Mesodermal cell (in vitro differentiated cells): Measurements from ENCODE around the gene PFDN2. TPM values are rescaled to one million over a fixed set of nuclear protein-coding genes. Genes with fewer than 3 reads are reported as not detected.

ENCODE experiments used
- H3K27ac ChIP-seq: 2 replicates; pipeline ENCODE4 v1.7.0; 2013; ENCODE audit warnings: mild to moderate bottlenecking, low read depth, low read length, moderate library complexity; ENCODE audit not compliant: severe bottlenecking
- H3K36me3 ChIP-seq: 2 replicates; pipeline ENCODE4 v1.7.1; 2013; ENCODE audit warnings: mild to moderate bottlenecking, low read length, moderate library complexity; ENCODE audit not compliant: control insufficient read depth, insufficient read depth
- H3K4me1 ChIP-seq: one replicate; pipeline ENCODE4 v1.7.1; 2013; ENCODE audit warnings: mild to moderate bottlenecking, low read length; ENCODE audit not compliant: insufficient read depth, control insufficient read depth, poor library complexity, severe bottlenecking
- H3K4me3 ChIP-seq: 2 replicates; pipeline ENCODE4 v1.7.0; 2013; ENCODE audit warnings: low read length, control low read depth, mild to moderate bottlenecking; ENCODE audit not compliant: insufficient read depth, poor library complexity, severe bottlenecking; ENCODE audit errors: extremely low read depth
- H3K9me3 ChIP-seq: 2 replicates; pipeline ENCODE4 v1.7.1; 2013; ENCODE audit warnings: mild to moderate bottlenecking, low read length, moderate library complexity; ENCODE audit not compliant: control insufficient read depth
- WGBS, 2 experiments: methylation state at CpG; one replicate each; pipeline ENCODE4 v1.1.5; 2013; ENCODE audit warnings: missing lambda C conversion rate in 2 of 2; ENCODE audit not compliant: insufficient coverage in 2 of 2; 5-methylcytosine and 5-hydroxymethylcytosine counted together
- polyA plus RNA-seq, 2 experiments: library from polyadenylated mRNA; stranded (reverse); fragments of 50-300 nt; gene quantifications; one replicate each; pipeline ENCODE4 v1.2.3, GENCODE V29; 2013

Gene PFDN2, protein sequence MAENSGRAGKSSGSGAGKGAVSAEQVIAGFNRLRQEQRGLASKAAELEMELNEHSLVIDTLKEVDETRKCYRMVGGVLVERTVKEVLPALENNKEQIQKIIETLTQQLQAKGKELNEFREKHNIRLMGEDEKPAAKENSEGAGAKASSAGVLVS
- 133 TPM for polyA plus RNA-seq (2013, experiment 1 of 2)
- 117 TPM for polyA plus RNA-seq (2013, experiment 2 of 2)

DNA sequence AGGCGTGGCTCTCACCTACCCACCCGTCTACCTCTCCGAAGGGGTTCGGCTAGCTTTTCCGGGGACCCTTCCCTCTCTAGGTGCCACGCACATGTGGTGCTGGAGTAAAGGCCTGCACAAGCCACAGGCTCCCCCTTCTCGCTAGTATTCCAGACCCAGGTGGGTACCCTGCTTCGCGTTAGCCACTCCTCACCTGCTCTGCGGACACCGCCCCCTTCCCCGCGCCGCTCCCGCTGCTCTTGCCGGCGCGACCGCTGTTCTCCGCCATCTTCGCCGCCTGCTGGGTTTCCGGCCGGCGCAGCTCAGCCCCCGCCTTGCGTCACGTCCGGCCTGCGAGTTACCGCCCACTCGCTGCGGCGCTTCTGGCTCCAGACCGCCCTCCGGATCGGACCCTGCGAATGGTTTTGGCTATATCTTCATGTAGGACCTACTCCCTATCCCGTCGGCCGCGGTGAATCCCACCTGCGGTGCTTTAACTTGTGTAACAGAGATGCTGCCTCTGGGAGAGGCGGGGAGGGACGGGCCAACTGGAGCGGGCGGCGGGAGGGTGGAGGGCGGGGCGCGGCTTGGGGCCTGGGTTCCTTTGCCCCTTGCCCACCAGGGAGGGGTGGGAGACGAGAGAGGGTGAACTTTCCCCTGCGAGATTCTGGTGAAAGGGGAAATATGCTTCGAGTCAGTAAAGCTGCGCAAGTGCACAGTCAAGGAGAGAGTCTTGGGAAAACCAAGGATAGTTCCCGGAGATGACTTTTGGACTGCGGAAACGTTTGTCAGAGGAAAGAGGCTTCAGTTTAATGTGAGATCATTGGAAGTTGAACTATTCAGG is at the start of gene PFDN2, which contains the start of gene NIT1:
Gene PFDN2 (minus strand): TSS at position 279 of the 823 bp plus-strand sequence. CDS start 11 bp downstream, at position 268.
Gene NIT1 (plus strand): TSS at position 347 of the 823 bp plus-strand sequence. CDS start 72 bp downstream, at position 419.
- Histone ChIP-seq H3K4me3 (peak within 1 kb of the TSS; percentile 100), H3K36me3 (peaks cover 63% of the 10 kb centered on the region), H3K4me1 (peaks cover 22% of the 10 kb centered on the region), H3K27ac (peak within 1 kb of the TSS; percentile 93), H3K9me3 (no peaks in the 10 kb centered on the region)
- WGBS, 2 experiments: 0% methylated on average over 44 to 50 of the region's 58 CpGs

DNA sequence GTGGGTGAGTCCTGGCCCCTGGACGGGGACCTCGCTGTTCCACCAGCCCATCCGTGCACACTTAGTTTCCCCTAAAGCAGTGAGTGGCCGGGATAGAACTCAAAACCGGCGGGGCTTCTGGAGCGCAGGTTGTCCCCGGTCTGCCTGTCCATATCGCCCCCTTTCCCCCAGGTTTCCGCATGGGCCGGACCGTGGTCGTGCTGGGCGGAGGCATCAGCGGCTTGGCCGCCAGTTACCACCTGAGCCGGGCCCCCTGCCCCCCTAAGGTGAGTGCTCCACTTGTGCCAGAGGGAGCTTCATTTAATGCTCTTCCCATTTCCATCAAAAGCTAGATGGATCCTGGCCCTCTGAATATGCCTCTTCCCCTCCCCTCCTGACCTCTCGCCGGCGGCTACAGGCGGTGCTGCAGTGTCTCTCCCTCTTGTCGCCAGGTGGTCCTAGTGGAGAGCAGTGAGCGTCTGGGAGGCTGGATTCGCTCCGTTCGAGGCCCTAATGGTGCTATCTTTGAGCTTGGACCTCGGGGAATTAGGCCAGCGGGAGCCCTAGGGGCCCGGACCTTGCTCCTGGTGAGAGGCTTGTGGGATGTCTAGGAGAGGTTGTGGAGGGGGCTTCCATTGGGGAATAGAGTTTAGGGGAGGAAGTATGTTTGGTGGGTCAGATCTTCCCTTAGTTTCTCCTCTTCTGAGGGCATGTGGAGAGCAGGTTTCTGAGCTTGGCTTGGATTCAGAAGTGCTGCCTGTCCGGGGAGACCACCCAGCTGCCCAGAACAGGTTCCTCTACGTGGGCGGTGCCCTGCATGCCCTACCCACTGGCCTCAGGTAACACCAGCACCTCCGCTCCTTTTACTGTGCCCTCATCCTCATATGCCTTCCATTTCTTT is 49.1 kb upstream of the PFDN2 start:
- 9 to 11% methylated on average over 25 to 27 of the region's 33 CpGs for WGBS, 2 experiments
- peak overlapping the region; percentile 23 for H3K27ac ChIP-seq
- H3K9me3 ChIP-seq: no peaks in the 10 kb centered on the region
- peaks cover 54% of the 10 kb centered on the region for H3K36me3 ChIP-seq
- H3K4me1 ChIP-seq: peaks cover 7% of the 10 kb centered on the region
- peak overlapping the region; percentile 87 for H3K4me3 ChIP-seq

DNA sequence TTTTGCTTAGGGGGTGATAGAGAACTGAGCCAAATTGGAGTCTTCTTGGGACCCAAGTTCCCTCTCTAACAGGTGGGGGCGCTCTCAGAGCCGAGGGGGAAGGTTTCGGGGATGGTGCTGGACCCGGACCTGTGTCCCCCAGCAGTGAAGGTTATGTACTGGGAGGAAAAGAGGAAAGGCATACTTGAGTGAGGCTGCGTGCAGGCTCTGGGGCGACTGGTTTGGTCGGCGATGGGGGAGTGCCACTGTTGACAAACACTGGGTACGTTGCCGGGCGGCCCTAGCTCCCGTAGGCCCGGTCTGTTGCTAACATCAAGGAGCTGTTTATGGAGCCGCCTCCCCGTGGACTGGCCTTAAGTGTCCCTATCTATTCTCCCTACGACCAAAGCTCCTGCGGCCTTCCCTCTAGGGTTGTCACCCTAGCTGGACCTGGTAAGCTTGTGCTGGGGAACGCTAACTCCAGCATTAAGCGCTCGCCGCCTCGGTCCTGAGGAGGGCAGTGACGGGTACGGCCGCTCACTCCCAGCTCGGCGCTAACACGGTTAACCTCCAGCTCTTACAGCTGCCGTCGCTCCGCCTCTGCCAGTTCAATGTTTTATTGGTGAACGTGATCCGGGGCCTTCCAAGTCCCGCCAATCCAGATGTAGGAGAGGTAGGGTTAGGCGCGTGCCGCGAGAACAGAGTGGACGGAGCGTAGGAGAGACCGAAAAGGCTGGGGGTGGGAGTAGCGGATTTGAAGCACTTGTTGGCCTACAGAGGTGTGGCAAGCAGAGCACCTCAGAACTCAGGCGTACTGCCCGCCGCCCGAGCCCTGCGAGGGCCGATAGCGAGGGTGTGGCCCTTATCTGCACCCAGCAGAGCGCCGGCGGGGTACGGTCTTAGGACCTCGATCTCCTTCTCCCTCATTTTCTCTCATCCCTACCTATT is 48.2 kb upstream of the PFDN2 start, which contains the start of gene PPOX:
Gene PPOX (plus strand): TSS at position 685 of the 927 bp plus-strand sequence. CDS start 422 bp downstream, outside the sequence.
- peaks cover 53% of the 10 kb centered on the region for H3K36me3 ChIP-seq

DNA sequence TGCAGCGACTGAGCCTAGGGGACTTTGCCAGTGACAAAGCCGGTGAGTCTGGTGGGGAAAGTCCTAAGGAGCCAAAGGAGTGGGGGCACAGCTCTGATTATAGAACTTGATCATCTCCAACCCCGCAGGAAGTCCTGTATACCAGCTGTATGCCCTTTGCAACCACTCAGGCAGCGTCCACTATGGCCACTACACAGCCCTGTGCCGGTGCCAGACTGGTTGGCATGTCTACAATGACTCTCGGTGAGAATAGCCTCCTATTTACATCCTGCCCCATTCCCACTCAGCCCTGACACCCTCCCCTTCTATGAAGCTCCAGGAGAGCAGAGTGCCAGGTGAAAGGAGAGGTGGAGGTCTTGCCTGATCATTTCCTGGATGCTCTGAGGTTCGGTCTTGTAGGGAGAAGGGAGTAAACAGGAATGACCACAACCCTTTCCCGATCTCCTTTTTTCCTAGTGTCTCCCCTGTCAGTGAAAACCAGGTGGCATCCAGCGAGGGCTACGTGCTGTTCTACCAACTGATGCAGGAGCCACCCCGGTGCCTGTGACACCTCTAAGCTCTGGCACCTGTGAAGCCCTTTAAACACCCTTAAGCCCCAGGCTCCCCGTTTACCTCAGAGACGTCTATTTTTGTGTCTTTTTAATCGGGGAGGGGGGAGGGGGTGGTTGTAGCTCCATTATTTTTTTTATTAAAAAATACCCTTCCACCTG is 47.2 kb upstream of the PFDN2 start:
- H3K27ac ChIP-seq: peak overlapping the region; percentile 96
- H3K4me3 ChIP-seq: peak overlapping the region; percentile 87
- H3K4me1 ChIP-seq: peaks cover 10% of the 10 kb centered on the region
- 96% methylated on average over 8 to 10 of the region's 14 CpGs for WGBS, 2 experiments
- H3K9me3 ChIP-seq: no peaks in the 10 kb centered on the region
- peaks cover 50% of the 10 kb centered on the region for H3K36me3 ChIP-seq

More for the DNA sequence above, 48.2 kb upstream of the PFDN2 start, which contains the start of gene PPOX:
- Histone ChIP-seq H3K27ac (peak within 1 kb of the TSS; percentile 96), H3K4me3 (peak within 1 kb of the TSS; percentile 87), H3K4me1 (peaks cover 7% of the 10 kb centered on the region), H3K9me3 (no peaks in the 10 kb centered on the region)
- WGBS, 2 experiments: 1% methylated on average over 39 to 43 of the region's 54 CpGs

DNA sequence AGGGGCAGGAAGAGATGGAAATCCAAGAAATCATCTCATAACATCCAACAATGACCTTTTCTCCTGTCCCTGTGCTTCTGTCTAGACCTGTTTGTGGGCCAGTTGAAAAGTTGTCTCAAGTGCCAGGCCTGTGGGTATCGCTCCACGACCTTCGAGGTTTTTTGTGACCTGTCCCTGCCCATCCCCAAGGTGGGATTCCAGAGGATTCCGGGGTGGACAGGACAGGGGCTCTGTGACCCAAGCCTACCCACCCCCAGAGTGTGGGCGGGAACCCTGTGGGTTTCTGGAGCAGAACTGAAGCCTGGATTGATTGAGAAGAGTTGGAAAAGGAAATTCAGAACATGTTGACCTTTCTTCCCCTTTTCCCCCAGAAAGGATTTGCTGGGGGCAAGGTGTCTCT is 46.0 kb upstream of the PFDN2 start:
- Histone ChIP-seq H3K4me1 (peaks cover 11% of the 10 kb centered on the region), H3K9me3 (no peaks in the 10 kb centered on the region), H3K36me3 (peaks cover 42% of the 10 kb centered on the region), H3K4me3 (no peak overlapping the region), H3K27ac (no peak overlapping the region)
- 60 to 98% methylated on average over 1 to 5 of the region's 5 CpGs for WGBS, 2 experiments

DNA sequence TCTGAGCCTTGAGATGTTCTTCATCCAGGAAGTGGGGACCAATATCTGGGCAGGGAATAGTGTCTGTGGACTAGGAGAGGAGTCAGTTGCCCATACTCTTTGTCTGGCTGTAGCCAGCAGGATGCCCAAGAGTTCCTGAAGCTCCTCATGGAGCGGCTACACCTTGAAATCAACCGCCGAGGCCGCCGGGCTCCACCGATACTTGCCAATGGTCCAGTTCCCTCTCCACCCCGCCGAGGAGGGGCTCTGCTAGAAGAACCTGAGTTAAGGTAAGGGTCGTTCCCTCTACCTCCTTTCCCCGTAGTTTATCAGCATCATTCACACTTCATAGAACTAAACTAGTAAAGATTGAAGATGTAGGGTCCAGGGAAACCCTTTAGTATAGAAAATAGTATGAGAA is 45.0 kb upstream of the PFDN2 start:
- Histone ChIP-seq H3K9me3 (no peaks in the 10 kb centered on the region), H3K4me3 (no peak overlapping the region), H3K36me3 (peaks cover 48% of the 10 kb centered on the region), H3K4me1 (peaks cover 11% of the 10 kb centered on the region), H3K27ac (no peak overlapping the region)
- 100% methylated on average over 6 to 8 of the region's 10 CpGs for WGBS, 2 experiments

DNA sequence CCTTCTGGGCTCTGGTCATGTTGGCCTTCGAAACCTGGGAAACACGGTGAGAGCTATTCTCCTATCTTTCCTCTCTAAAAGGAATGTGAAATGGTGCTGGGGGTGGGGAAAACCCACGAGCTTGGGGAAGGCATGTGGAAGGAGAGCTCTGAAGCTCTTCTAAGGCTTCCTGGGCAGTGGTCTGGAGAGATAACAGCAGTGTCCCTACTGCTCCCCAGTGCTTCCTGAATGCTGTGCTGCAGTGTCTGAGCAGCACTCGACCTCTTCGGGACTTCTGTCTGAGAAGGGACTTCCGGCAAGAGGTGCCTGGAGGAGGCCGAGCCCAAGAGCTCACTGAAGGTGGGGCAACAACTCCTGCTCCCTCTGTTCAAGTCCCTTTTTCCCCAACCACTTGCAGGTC is 44.2 kb upstream of the PFDN2 start:
- 88 to 90% methylated on average over 4 to 5 of the region's 7 CpGs for WGBS, 2 experiments
- H3K9me3 ChIP-seq: no peaks in the 10 kb centered on the region
- peak overlapping the region; percentile 31 for H3K27ac ChIP-seq
- peaks cover 55% of the 10 kb centered on the region for H3K36me3 ChIP-seq
- no peak overlapping the region for H3K4me3 ChIP-seq
- peaks cover 11% of the 10 kb centered on the region for H3K4me1 ChIP-seq

DNA sequence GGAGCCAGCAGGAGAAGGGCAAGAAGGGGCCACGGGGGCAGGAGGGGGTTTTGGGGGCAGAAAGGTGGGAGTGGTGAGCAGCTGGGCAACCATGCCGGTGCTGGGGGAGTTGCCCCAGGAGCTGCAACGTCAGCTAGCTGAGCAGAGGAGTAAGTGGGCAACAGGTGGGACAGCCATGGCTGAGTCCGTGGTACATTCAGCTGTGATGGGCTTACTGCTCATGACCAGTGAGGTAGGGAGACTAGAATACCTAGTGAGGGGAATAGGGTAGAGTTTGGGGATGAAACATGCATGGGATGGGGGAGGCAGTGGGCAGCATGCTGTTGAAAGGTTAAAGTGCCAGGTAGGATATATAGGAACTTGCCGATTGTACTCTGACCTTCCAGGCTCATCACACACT is 43.8 kb upstream of the PFDN2 start:
- H3K9me3 ChIP-seq: no peaks in the 10 kb centered on the region
- WGBS, 2 experiments: 91 to 92% methylated on average over 4 to 5 of the region's 5 CpGs
- peaks cover 11% of the 10 kb centered on the region for H3K4me1 ChIP-seq
- no peak overlapping the region for H3K4me3 ChIP-seq
- H3K36me3 ChIP-seq: peaks cover 59% of the 10 kb centered on the region
- peak overlapping the region; percentile 31 for H3K27ac ChIP-seq

DNA sequence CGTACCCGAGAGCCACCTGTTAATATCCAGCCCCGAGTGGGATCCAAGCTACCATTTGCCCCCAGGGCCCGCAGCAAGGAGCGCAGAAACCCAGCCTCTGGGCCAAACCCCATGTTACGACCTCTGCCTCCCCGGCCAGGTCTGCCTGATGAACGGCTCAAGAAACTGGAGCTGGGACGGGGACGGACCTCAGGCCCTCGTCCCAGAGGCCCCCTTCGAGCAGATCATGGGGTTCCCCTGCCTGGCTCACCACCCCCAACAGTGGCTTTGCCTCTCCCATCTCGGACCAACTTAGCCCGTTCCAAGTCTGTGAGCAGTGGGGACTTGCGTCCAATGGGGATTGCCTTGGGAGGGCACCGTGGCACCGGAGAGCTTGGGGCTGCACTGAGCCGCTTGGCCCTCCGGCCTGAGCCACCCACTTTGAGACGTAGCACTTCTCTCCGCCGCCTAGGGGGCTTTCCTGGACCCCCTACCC is 42.9 kb upstream of the PFDN2 start:
- peaks cover 62% of the 10 kb centered on the region for H3K36me3 ChIP-seq
- 93 to 97% methylated on average over 20 to 22 of the region's 22 CpGs for WGBS, 2 experiments
- no peaks in the 10 kb centered on the region for H3K9me3 ChIP-seq
- no peak overlapping the region for H3K27ac ChIP-seq
- peaks cover 11% of the 10 kb centered on the region for H3K4me1 ChIP-seq
- peak overlapping the region; percentile 82 for H3K4me3 ChIP-seq
